DND-41 (cell line): ENCODE measurements around the gene ZNF217.

Experiments used
- CTCF ChIP-seq: IDR thresholded peaks from 2 replicates; pipeline ENCODE4 v1.5.1; 2012; ENCODE audit warnings: borderline replicate concordance, low read length, moderate library complexity, mild to moderate bottlenecking; ENCODE audit not compliant: poor library complexity, severe bottlenecking; ENCODE audit errors: extremely low read depth
- EZH2 ChIP-seq: IDR thresholded peaks from 3 replicates; pipeline ENCODE4 v1.6.1; 2012; ENCODE audit warnings: borderline replicate concordance, low read depth, mild to moderate bottlenecking, moderate library complexity, low read length, inconsistent platforms; ENCODE audit not compliant: severe bottlenecking

GRCh38 chr20:53617791-53618489 is 24.3 kb upstream of the ZNF217 start:
- TF ChIP-seq CTCF = no peak
- no peak for TF ChIP-seq EZH2
